Esophagus muscularis mucosa (tissue), 4 donors: ENCODE data around the gene NTSR1.

Experiments used
- EP300 ChIP-seq: sonication (generic); formaldehyde crosslinking; IDR thresholded peaks from one replicate; pipeline ENCODE4 v1.6.1; 2017; ENCODE audit warnings: antibody characterized with exemption
- POLR2A ChIP-seq: fragments of 450-650 bp; IDR thresholded peaks from one replicate; pipeline ENCODE4 v1.6.1; 2017; ENCODE audit warnings: antibody characterized with exemption, moderate library complexity, mild to moderate bottlenecking, low read depth
- POLR2AphosphoS5 ChIP-seq, 2 donors: sonication (generic); formaldehyde crosslinking; IDR thresholded peaks; one replicate each; pipeline ENCODE4 v1.6.1; 2017; ENCODE audit warnings: antibody characterized with exemption in 2 of 2
- TF ChIP-seq, protein P1 (sequence below), 3 experiments: fragments of 200-600 bp in 2 of 3; fragments of 450-650 bp in 1 of 3; sonication (generic) in 2 of 3; IDR thresholded peaks; one replicate each; pipeline ENCODE4 v1.5.1; 2017 to 2019; ENCODE audit warnings: antibody characterized with exemption in 3 of 3, mild to moderate bottlenecking in 2 of 3, moderate library complexity in 1 of 3

DNA sequence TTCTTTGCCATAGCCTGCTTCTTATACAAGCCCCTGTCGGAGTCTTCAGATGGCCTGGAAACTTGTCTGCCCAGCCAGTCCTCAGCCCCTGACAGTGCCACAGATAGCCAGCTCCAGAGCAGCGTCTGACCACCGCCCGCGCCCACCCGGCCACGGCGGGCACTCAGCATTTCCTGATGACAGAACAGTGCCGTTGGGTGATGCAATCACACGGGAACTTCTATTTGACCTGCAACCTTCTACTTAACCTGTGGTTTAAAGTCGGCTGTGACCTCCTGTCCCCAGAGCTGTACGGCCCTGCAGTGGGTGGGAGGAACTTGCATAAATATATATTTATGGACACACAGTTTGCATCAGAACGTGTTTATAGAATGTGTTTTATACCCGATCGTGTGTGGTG, 36.9 kb upstream of the NTSR1 start:
- TF ChIP-seq POLR2A = no peak
- TF ChIP-seq, protein P1, sequence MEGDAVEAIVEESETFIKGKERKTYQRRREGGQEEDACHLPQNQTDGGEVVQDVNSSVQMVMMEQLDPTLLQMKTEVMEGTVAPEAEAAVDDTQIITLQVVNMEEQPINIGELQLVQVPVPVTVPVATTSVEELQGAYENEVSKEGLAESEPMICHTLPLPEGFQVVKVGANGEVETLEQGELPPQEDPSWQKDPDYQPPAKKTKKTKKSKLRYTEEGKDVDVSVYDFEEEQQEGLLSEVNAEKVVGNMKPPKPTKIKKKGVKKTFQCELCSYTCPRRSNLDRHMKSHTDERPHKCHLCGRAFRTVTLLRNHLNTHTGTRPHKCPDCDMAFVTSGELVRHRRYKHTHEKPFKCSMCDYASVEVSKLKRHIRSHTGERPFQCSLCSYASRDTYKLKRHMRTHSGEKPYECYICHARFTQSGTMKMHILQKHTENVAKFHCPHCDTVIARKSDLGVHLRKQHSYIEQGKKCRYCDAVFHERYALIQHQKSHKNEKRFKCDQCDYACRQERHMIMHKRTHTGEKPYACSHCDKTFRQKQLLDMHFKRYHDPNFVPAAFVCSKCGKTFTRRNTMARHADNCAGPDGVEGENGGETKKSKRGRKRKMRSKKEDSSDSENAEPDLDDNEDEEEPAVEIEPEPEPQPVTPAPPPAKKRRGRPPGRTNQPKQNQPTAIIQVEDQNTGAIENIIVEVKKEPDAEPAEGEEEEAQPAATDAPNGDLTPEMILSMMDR (IDR thresholded peaks at IDR 0.05) = no peak
- no peak for TF ChIP-seq POLR2AphosphoS5 (IDR thresholded peaks at IDR 0.05)
- no peak for TF ChIP-seq EP300
